H1 (cell line): ENCODE data around the gene SLC25A21. TPM values are rescaled to one million over a fixed set of nuclear protein-coding genes. Genes with fewer than 3 reads are reported as not detected.

Experiments used
- CTCF ChIA-PET: fragments of 300-600 bp; sonication (Branson Sonifier 250); formaldehyde crosslinking; loops from one replicate; lab custom pipeline; 2021; ENCODE audit not compliant: partially characterized antibody; lab: Charles Lee
- POLR2A ChIA-PET: fragments of 300-600 bp; sonication (Branson Sonifier 250); formaldehyde crosslinking; loops from one replicate; lab custom pipeline; 2021; ENCODE audit warnings: inconsistent platforms; ENCODE audit not compliant: partially characterized antibody; lab: Charles Lee
- DNase-seq, 2 experiments: peaks; one replicate each; pipeline versions ENCODE4 v3.0.0 to v3.0.0-alpha.2; 2010 to 2022; ENCODE audit warnings: low spot score in 2 of 2, low read depth in 1 of 2, mixed read lengths in 1 of 2
- FAIRE-seq: peaks from 2 replicates; lab custom pipeline; 2011; peaks lifted over from hg19 to GRCh38; lab: Jason Lieb, UNC
- H2AFZ ChIP-seq: 2 replicates; pipeline ENCODE4 v1.8.1; 2012; ENCODE audit warnings: low read length, inconsistent platforms
- H2AK5ac ChIP-seq: 2 replicates; pipeline ENCODE4 v1.6.1; 2013; ENCODE audit warnings: low read depth, low read length
- H2BK120ac ChIP-seq: replicated peaks from 2 replicates; pipeline ENCODE3; 2013; ENCODE audit warnings: low read depth, low read length, inconsistent platforms
- H2BK12ac ChIP-seq: 2 replicates; pipeline ENCODE4 v1.6.1; 2013; ENCODE audit warnings: low read depth, low read length
- H2BK15ac ChIP-seq: 2 replicates; pipeline ENCODE4 v1.6.1; 2013; ENCODE audit warnings: low read length
- H2BK20ac ChIP-seq: 2 replicates; pipeline ENCODE4 v1.6.1; 2013; ENCODE audit warnings: low read length
- H2BK5ac ChIP-seq: 2 replicates; pipeline ENCODE4 v1.6.1; 2013; ENCODE audit warnings: low read depth, low read length
- H3K14ac ChIP-seq: 2 replicates; pipeline ENCODE4 v1.6.1; 2013; ENCODE audit warnings: inconsistent platforms; ENCODE audit not compliant: insufficient read length
- H3K18ac ChIP-seq: 2 replicates; pipeline ENCODE4 v1.6.1; 2013; ENCODE audit warnings: low read length; ENCODE audit errors: extremely low read depth
- H3K23ac ChIP-seq: 2 replicates; pipeline ENCODE4 v1.6.1; 2013; ENCODE audit warnings: inconsistent platforms; ENCODE audit not compliant: insufficient read length
- H3K23me2 ChIP-seq: 2 replicates; pipeline ENCODE4 v1.6.1; 2013; ENCODE audit warnings: low read depth, low read length
- H3K27ac ChIP-seq: 2 replicates; pipeline ENCODE4 v1.6.1; 2011; ENCODE audit warnings: low read depth, low read length, inconsistent platforms
- H3K27me3 ChIP-seq, 4 experiments: replicated peaks in 1 of 4; 1 replicate in 1 of 4; 2 replicates in 3 of 4; pipeline versions ENCODE4 v1.6.1 to v1.8.1; 2011 to 2013; ENCODE audit warnings: low read length in 3 of 4, mild to moderate bottlenecking in 3 of 4, inconsistent platforms in 2 of 4, mixed read lengths in 2 of 4, moderate library complexity in 1 of 4; ENCODE audit not compliant: control insufficient read depth in 3 of 4, insufficient read depth in 3 of 4; ENCODE audit errors: extremely low read depth in 1 of 4
- H3K36me3 ChIP-seq, 4 experiments: 2 replicates each; pipeline versions ENCODE4 v1.6.1 to v1.8.1; 2011 to 2013; ENCODE audit warnings: mild to moderate bottlenecking in 4 of 4, low read length in 3 of 4, moderate library complexity in 2 of 4, control low read depth in 1 of 4, inconsistent platforms in 1 of 4; ENCODE audit not compliant: insufficient read depth in 4 of 4, control insufficient read depth in 2 of 4
- H3K4ac ChIP-seq: replicated peaks from 2 replicates; pipeline ENCODE3; 2013; ENCODE audit warnings: low read length, low read depth, mixed read lengths, inconsistent platforms; ENCODE audit not compliant: insufficient read length
- H3K4me1 ChIP-seq, 4 experiments: replicated peaks in 1 of 4; 1 replicate in 1 of 4; 2 replicates in 3 of 4; pipeline versions ENCODE4 v1.6.1 to v1.8.1; 2011 to 2013; ENCODE audit warnings: low read length in 3 of 4, inconsistent platforms in 2 of 4, mixed read lengths in 1 of 4; ENCODE audit not compliant: insufficient read depth in 4 of 4, control insufficient read depth in 3 of 4
- H3K4me2 ChIP-seq, 2 experiments: 2 replicates each; pipeline versions ENCODE4 v1.6.1 to v1.8.1; 2011 to 2013; ENCODE audit warnings: low read depth in 2 of 2, low read length in 2 of 2, control low read depth in 1 of 2, inconsistent platforms in 1 of 2, mild to moderate bottlenecking in 1 of 2; ENCODE audit not compliant: insufficient read depth in 1 of 2
- H3K4me3 ChIP-seq, 4 experiments: fragments of 200-600, 300-600 bp in 1 of 4; sonication (generic), shearing (Covaris generic), sonication (Bioruptor Twin) in 1 of 4; 2 replicates each; pipeline versions ENCODE4 v1.5.1 to v1.8.1; 2011 to 2016; ENCODE audit warnings: low read length in 4 of 4, low read depth in 3 of 4, control low read depth in 2 of 4, inconsistent platforms in 2 of 4, mild to moderate bottlenecking in 2 of 4, mixed read lengths in 1 of 4, moderate library complexity in 1 of 4; ENCODE audit not compliant: insufficient read depth in 2 of 4; ENCODE audit errors: extremely low read depth in 1 of 4
- H3K56ac ChIP-seq: replicated peaks from 2 replicates; pipeline ENCODE3; 2013; ENCODE audit warnings: low read depth, mild to moderate bottlenecking, mixed read lengths, low read length, inconsistent platforms; ENCODE audit not compliant: insufficient read length
- H3K79me1 ChIP-seq: 2 replicates; pipeline ENCODE4 v1.6.1; 2013; ENCODE audit warnings: low read depth, low read length, control low read depth
- H3K79me2 ChIP-seq, 2 experiments: 2 replicates each; pipeline versions ENCODE4 v1.6.1 to v1.8.1; 2012 to 2013; ENCODE audit warnings: low read length in 2 of 2, mild to moderate bottlenecking in 2 of 2, inconsistent platforms in 1 of 2; ENCODE audit not compliant: insufficient read depth in 2 of 2, control insufficient read depth in 1 of 2
- H3K9ac ChIP-seq, 4 experiments: replicated peaks in 1 of 4; 1 replicate in 1 of 4; 2 replicates in 3 of 4; pipeline versions ENCODE4 v1.6.1 to v1.8.1; 2011 to 2013; ENCODE audit warnings: low read depth in 3 of 4, low read length in 3 of 4, control low read depth in 2 of 4, mild to moderate bottlenecking in 2 of 4, moderate library complexity in 2 of 4, inconsistent platforms in 1 of 4; ENCODE audit errors: extremely low read depth in 1 of 4
- H3K9me3 ChIP-seq, 2 experiments: 2 replicates each; pipeline versions ENCODE4 v1.6.1 to v1.8.1; 2012 to 2013; ENCODE audit warnings: mild to moderate bottlenecking in 2 of 2, moderate library complexity in 2 of 2, control low read depth in 1 of 2, inconsistent platforms in 1 of 2, low read depth in 1 of 2, low read length in 1 of 2, mixed read lengths in 1 of 2; ENCODE audit not compliant: insufficient read depth in 2 of 2
- H4K20me1 ChIP-seq, 2 experiments: replicated peaks in 1 of 2; 2 replicates each; pipeline versions ENCODE3 to v1.8.1; 2011 to 2013; ENCODE audit warnings: inconsistent platforms in 2 of 2, low read length in 2 of 2, mild to moderate bottlenecking in 1 of 2; ENCODE audit not compliant: insufficient read depth in 2 of 2, control insufficient read depth in 1 of 2
- H4K5ac ChIP-seq: 2 replicates; pipeline ENCODE4 v1.6.1; 2013; ENCODE audit warnings: low read length, low read depth, mixed read lengths, inconsistent platforms; ENCODE audit not compliant: insufficient read length
- H4K8ac ChIP-seq: 2 replicates; pipeline ENCODE4 v1.8.0; 2013; ENCODE audit warnings: mild to moderate bottlenecking, moderate library complexity, low read length, inconsistent platforms; ENCODE audit not compliant: insufficient read depth; ENCODE audit errors: extremely low read depth
- H4K91ac ChIP-seq: replicated peaks from 2 replicates; pipeline ENCODE3; 2013; ENCODE audit warnings: low read length, mixed read lengths, inconsistent platforms; ENCODE audit not compliant: insufficient read length
- CBX8 ChIP-seq: fragments of 300-800, 300-1000 bp; sonication (generic); IDR thresholded peaks from 2 replicates; pipeline ENCODE4 v1.7.1; 2016; ENCODE audit warnings: low read depth, low read length, borderline replicate concordance
- CTBP2 ChIP-seq: IDR thresholded peaks from 2 replicates; pipeline ENCODE4 v1.7.0; 2011; ENCODE audit warnings: borderline replicate concordance, mild to moderate bottlenecking, moderate library complexity, mixed read lengths, low read length; ENCODE audit not compliant: insufficient read depth, insufficient read length
- EGR1 ChIP-seq: IDR thresholded peaks from 2 replicates; pipeline ENCODE4 v1.6.1; 2011; ENCODE audit warnings: low read depth, low read length, borderline replicate concordance
- EZH2 ChIP-seq: fragments of 200-600 bp; sonication (generic); IDR thresholded peaks from 2 replicates; pipeline ENCODE4 v1.7.1; 2012; ENCODE audit warnings: low read depth, mild to moderate bottlenecking, moderate library complexity, low read length, inconsistent platforms; ENCODE audit not compliant: severe bottlenecking
- GTF2F1 ChIP-seq: IDR thresholded peaks from 2 replicates; pipeline ENCODE4 v1.6.1; 2012; ENCODE audit warnings: low read depth, low read length, improper control_type of control experiment, borderline replicate concordance
- JUND ChIP-seq: IDR thresholded peaks from 2 replicates; pipeline ENCODE4 v1.6.1; 2011; ENCODE audit warnings: mild to moderate bottlenecking, improper control_type of control experiment, low read length
- KDM4A ChIP-seq: IDR thresholded peaks from one replicate; pipeline ENCODE4 v1.7.1; 2012; ENCODE audit warnings: low read depth, mild to moderate bottlenecking, moderate library complexity, low read length, inconsistent platforms; ENCODE audit not compliant: severe bottlenecking
- RNF2 ChIP-seq: fragments of 200-900, 300-1000 bp; sonication (generic); IDR thresholded peaks from 2 replicates; pipeline ENCODE4 v1.7.1; 2016; ENCODE audit warnings: borderline replicate concordance, low read depth, mild to moderate bottlenecking, antibody characterized with exemption, low read length; ENCODE audit not compliant: poor library complexity, severe bottlenecking; ENCODE audit errors: missing control alignments
- SUZ12 ChIP-seq: fragments of 200-600 bp; sonication (generic); IDR thresholded peaks from 2 replicates; pipeline ENCODE4 v1.6.1; 2012; ENCODE audit warnings: mild to moderate bottlenecking, inconsistent platforms, low read length, moderate library complexity, mixed read lengths
- WGBS, 2 experiments: shearing (Covaris generic) in 1 of 2; methylation state at CpG; one replicate each; pipeline versions ENCODE4 v1.1.6 to v1.1.7; 2013 to 2015; ENCODE audit warnings: low lambda C conversion rate in 2 of 2, mixed read lengths in 2 of 2, inconsistent platforms in 1 of 2, low coverage in 1 of 2, missing lambda C conversion rate in 1 of 2; ENCODE audit not compliant: insufficient replicate concordance in 2 of 2, insufficient coverage in 1 of 2, insufficient read length in 1 of 2; ENCODE audit errors: extremely low coverage in 1 of 2, missing lambda C conversion rate in 1 of 2; 5-methylcytosine and 5-hydroxymethylcytosine counted together
- polyA plus RNA-seq, 7 experiments: library from polyadenylated mRNA; depleted of rRNA in 3 of 7; stranded (reverse) in 5 of 7; unstranded in 2 of 7; fragments of >200 nt in 5 of 7; fragments of 200-250 nt in 2 of 7; gene quantifications; 1 replicate in 5 of 7; 2 replicates in 1 of 7; 4 replicates in 1 of 7; pipeline versions ENCODE4 v1.2.1 to v1.2.3, GENCODE V29; 2011 to 2013; ENCODE audit warnings: missing spikeins in 2 of 7, mixed read lengths in 2 of 7
- total RNA-seq: library from RNA; stranded (reverse); fragmentation: NEBNext Ultra II Directional; extraction: Animal tissue kit (Norgen Biotek cat#: 25700); gene quantifications from 2 replicates; pipeline ENCODE4 v1.2.1, GENCODE V29; 2021

Gene SLC25A21
- total and polyA plus RNA-seq, 2 of the 8 experiments (the other 6 are each of a cell fraction or from before 2014, with no cell fraction given) = 6.9 to 15.7 TPM

DNA sequence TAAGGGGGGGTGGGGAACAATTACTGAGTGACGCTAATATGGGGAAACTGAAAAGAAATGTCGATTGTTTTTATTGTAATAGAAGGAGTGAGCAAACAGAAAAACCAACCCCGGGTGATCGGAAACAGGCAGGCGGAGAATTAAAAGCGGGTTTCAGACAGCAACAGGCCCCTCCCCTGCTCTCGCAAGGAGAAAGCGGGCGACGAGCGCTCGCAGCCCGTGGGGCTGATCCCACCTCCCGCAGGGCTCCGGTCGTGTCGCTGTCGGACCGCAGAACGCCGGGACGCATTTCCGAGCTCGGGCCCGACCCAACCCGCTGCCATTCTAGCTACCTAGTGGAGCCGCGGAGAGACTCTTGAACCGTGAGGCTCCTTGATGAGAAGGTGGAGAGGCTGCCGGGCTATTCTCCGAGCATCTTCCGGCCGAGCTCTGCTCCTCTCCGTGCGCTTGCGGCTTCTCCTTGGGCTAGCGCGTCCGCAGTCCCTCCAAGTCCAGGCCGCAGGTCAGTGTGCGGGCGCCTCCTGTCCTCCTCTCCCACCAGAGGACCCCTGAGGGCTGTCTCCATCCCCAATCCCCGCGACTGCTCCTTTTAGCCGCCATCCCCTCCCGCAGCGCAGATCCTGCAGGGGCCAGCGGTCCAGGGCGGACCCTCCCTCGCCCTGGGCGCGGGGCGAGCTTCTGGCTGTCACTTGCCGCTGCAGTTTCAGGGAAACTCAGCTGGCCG, 514.8 kb downstream of the SLC25A21 start:
- Histone ChIP-seq H3K23ac (no peak overlapping the region), H2AFZ (no peak overlapping the region), H3K4me2 (peak overlapping the region; percentile 35 to 50), H2BK120ac (no peak overlapping the region), H2AK5ac (no peak overlapping the region), H2BK5ac (no peak overlapping the region), H3K14ac (no peak overlapping the region), H4K91ac (no peak overlapping the region), H3K9me3 (no peaks in the 10 kb centered on the region), H2BK20ac (no peak overlapping the region), H2BK15ac (no peak overlapping the region), H3K27me3 (peaks cover 91 to 99% (median 95%) of the 10 kb centered on the region in 4 experiments), H3K4me1 (peaks cover 0 to 31% (median 16%) of the 10 kb centered on the region in 4 experiments; a peak in 5 of 7 replicates), H3K4me3 (peak overlapping the region in 1 of 4 experiments; percentile 43; a peak in 2 of 8 replicates), H3K9ac (no peak overlapping the region), H3K18ac (no peak overlapping the region; the same call in 1 of the 2 replicates), H3K36me3 (no peaks in the 10 kb centered on the region; a peak in 1 of 8 replicates), H4K20me1 (peaks cover 35 to 61% of the 10 kb centered on the region in 2 experiments), H3K56ac (no peak overlapping the region), H3K23me2 (no peaks in the 10 kb centered on the region; the same call in 1 of the 2 replicates), H3K79me1 (no peaks in the 10 kb centered on the region), H4K5ac (no peak overlapping the region), H3K27ac (no peak overlapping the region), H2BK12ac (no peak overlapping the region), H3K4ac (no peak overlapping the region), H3K79me2 (no peaks in the 10 kb centered on the region), H4K8ac (peak overlapping the region; percentile 66; the same call in 1 of the 2 replicates)
- ChIA-PET POLR2A (interaction anchor here (1.1 to 1.9 kb wide), 4 partner anchors 9 to 142 kb away, joined by 3 to 6 read pairs (median 4); no protein-coding TSS in a partner anchor), CTCF (interaction anchor here (0.6 to 9.9 kb wide), 14 partner anchors 10 to 934 kb away, joined by 3 to 132 read pairs (median 10); partner anchors contain the start of gene NKX2-8)
- WGBS, 2 experiments = 3% methylated on average over 55 of the region's 55 CpGs; no CpG with 5 or more reads in 1 of the 2 experiments
- TF ChIP-seq RNF2 (peak; percentile 54), SUZ12 (peak; percentile 87), CBX8 (0 out of 2 replicates have a peak, but pooled peaks have one; percentile 13), KDM4A (peak; percentile 30), EGR1 (0 out of 2 replicates have a peak, but pooled peaks have one; percentile 8), CTBP2 (peak; percentile 42), GTF2F1 (no peak), JUND (no peak), EZH2 (peak; percentile 89)
- no peak for FAIRE-seq
- DNase-seq = peak in 1 of 2 experiments; percentile 78
